ENCODE results near the gene KCNMA1. TPM values are rescaled to one million over a fixed set of nuclear protein-coding genes. Genes with fewer than 3 reads are reported as not detected.

Gene KCNMA1
- total and polyA plus RNA-seq, 8 donors = 0.92 to 155 (median 54.3) TPM

DNA sequence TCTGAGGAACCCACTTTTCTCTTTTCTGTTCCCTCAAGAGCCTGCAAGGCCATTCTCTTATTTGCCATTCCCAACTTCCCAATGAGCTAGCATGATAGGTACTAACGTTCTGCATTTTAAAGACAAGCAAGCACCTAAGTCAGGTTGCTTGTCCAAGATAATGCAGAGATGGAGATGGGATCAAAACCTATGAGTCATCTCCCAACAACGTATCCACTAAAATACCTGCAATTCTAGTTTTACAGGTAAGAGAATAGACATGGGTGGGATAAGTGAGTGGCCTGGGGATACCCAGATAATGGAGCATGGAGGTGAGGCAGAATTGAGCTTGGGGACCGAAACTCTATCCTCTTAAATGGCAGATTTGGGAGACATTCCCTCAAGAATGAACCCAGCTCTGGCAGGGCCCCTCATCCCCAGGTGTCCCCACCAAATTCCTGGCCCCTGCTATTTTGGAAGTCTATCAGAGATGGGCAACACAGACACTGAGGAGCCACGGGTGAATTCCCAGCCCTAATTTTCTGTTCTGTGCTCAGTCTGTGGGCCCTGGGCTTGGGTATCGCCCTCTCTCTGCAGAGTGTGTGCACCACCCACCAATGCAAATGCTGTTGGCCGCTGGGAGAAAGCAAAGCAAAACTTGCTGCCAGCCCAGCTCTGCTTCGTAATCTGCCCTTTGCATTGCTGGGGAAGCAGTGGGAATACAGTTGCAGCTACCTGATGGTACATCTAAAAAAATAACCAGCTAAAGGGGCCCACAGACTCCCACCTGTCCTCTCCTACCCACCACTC lies 98.3 kb downstream of the KCNMA1 start:
- Histone ChIP-seq H3K4me1 (peaks cover 0 to 18% (median 6%) of the 10 kb centered on the region in 4 donors), H3K27ac (no peak overlapping the region), H3K36me3 (no peaks in the 10 kb centered on the region), H3K27me3 (no peaks in the 10 kb centered on the region), H3K4me3 (no peak overlapping the region), H3K9me3 (peaks cover 0 to 7% (median 0%) of the 10 kb centered on the region in 4 donors)
- 65 to 79% (median 67%) methylated on average over 7 of the region's 7 CpGs for WGBS, 5 donors
- intact Hi-C loops (cut with DNase I; ENCODE audit: low total_unique reads) = no loop called here
- DNase-seq = no peak
- TF ChIP-seq, protein P1, sequence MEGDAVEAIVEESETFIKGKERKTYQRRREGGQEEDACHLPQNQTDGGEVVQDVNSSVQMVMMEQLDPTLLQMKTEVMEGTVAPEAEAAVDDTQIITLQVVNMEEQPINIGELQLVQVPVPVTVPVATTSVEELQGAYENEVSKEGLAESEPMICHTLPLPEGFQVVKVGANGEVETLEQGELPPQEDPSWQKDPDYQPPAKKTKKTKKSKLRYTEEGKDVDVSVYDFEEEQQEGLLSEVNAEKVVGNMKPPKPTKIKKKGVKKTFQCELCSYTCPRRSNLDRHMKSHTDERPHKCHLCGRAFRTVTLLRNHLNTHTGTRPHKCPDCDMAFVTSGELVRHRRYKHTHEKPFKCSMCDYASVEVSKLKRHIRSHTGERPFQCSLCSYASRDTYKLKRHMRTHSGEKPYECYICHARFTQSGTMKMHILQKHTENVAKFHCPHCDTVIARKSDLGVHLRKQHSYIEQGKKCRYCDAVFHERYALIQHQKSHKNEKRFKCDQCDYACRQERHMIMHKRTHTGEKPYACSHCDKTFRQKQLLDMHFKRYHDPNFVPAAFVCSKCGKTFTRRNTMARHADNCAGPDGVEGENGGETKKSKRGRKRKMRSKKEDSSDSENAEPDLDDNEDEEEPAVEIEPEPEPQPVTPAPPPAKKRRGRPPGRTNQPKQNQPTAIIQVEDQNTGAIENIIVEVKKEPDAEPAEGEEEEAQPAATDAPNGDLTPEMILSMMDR (IDR thresholded peaks at IDR 0.05) = no peak
- TF ChIP-seq EP300 (IDR thresholded peaks at IDR 0.05) (no peak), POLR2A (IDR thresholded peaks at IDR 0.05) (no peak), POLR2AphosphoS5 (IDR thresholded peaks at IDR 0.05) (no peak)

DNA sequence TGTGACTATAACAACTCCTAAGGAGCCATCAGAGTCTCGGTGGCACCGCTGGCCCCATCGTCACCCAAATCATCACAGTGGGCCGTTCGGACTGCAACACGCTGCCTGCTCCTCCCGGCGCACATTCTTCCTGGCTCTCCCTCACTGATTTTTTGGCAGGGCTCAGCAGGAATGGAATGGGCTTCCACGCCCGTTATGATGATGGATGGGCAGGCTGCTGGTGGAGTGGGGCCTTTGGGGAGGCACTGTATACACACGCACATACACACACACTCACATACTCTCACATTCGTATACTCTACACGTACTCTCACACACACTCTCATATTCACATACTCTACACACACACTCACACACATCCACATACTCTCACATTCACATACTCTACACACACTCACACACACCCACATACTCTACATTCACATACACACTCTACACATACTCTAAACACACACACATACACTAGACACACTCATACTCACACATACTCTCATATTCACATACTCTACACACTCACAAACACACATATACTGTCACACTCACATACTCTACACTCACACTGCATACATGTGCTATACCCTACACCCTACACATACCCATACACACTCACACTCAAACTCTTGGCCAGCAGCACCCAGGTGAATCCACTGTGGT lies 99.8 kb downstream of the KCNMA1 start:
- Histone ChIP-seq H3K4me3 (no peak overlapping the region), H3K9me3 (peaks cover 0 to 7% (median 0%) of the 10 kb centered on the region in 4 donors), H3K27ac (peak overlapping the region in 2 of 5 donors; percentile 5 to 19), H3K36me3 (no peaks in the 10 kb centered on the region), H3K4me1 (peaks cover 0 to 32% (median 12%) of the 10 kb centered on the region in 4 donors), H3K27me3 (no peaks in the 10 kb centered on the region)
- TF ChIP-seq POLR2A (IDR thresholded peaks at IDR 0.05) = peak in 1 of 4 donors; percentile 45
- TF ChIP-seq, protein P1 (IDR thresholded peaks at IDR 0.05) = no peak
- TF ChIP-seq POLR2AphosphoS5 (IDR thresholded peaks at IDR 0.05) = peak in 1 of 3 donors; percentile 24
- no peak for TF ChIP-seq EP300 (IDR thresholded peaks at IDR 0.05)
- 67 to 84% (median 74%) methylated on average over 13 of the region's 13 CpGs for WGBS, 5 donors
- peak in 1 of 2 donors; percentile 81 for DNase-seq
- intact Hi-C loops (cut with DNase I; ENCODE audit: low total_unique reads) = no loop called here

DNA sequence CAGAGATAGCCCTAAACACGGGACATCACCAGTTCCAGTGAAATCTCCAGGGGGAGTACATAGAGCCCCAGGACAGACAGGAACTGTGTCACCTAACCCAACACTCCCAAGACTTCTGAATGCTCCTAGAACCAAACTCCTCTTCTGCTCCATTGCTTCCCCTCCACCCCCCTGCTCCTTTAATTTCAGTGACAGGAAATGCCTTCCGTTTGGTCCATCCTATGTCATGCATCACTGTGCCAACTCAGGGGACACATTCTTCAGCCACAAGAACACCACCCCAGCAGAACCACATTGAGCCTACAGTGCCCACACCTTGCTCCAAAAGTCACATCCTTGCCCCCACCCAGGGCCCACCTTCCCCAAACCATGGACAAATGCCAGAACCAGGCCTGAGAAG lies 100.5 kb downstream of the KCNMA1 start:
- Histone ChIP-seq H3K4me3 (no peak overlapping the region), H3K27ac (peak overlapping the region in 2 of 5 donors; percentile 5 to 19), H3K4me1 (peaks cover 0 to 31% (median 15%) of the 10 kb centered on the region in 4 donors), H3K9me3 (peaks cover 0 to 7% (median 0%) of the 10 kb centered on the region in 4 donors), H3K27me3 (no peaks in the 10 kb centered on the region), H3K36me3 (no peaks in the 10 kb centered on the region)
- no peak for TF ChIP-seq POLR2A (IDR thresholded peaks at IDR 0.05)
- no peak for TF ChIP-seq EP300 (IDR thresholded peaks at IDR 0.05)
- TF ChIP-seq, protein P1 (IDR thresholded peaks at IDR 0.05) = no peak
- TF ChIP-seq POLR2AphosphoS5 (IDR thresholded peaks at IDR 0.05) = no peak
- DNase-seq = no peak
- intact Hi-C loops (cut with DNase I; ENCODE audit: low total_unique reads) = no loop called here
- WGBS, 5 donors = 65 to 80% (median 68%) methylated on average over 2 of the region's 2 CpGs

DNA sequence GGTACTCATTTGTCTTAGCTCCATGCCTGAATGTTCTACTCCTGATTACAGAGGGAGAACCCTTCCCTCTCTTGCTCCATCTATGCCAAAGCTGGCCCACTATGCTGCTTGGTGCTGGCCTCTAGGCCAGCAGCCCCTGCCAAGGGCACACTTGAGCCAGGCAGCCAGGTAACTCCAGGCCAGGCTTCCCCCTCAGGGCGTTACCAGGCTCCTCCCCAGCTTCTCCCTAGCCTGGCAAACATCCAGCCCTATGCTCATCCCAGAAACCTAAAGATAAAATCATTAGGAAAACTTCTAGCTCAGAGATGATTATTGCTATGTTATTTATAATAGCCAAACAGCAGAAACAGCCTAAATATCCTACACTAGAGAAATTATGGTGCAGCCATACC lies 103.7 kb downstream of the KCNMA1 start:
- Histone ChIP-seq H3K27ac (peak overlapping the region in 1 of 5 donors; percentile 19), H3K4me1 (peaks cover 0 to 50% (median 19%) of the 10 kb centered on the region in 4 donors), H3K4me3 (no peak overlapping the region), H3K36me3 (no peaks in the 10 kb centered on the region), H3K9me3 (no peaks in the 10 kb centered on the region), H3K27me3 (no peaks in the 10 kb centered on the region)
- no peak for DNase-seq
- TF ChIP-seq POLR2A (IDR thresholded peaks at IDR 0.05) = no peak
- no peak for TF ChIP-seq EP300 (IDR thresholded peaks at IDR 0.05)
- TF ChIP-seq, protein P1 (IDR thresholded peaks at IDR 0.05) = no peak
- TF ChIP-seq POLR2AphosphoS5 (IDR thresholded peaks at IDR 0.05) = no peak
- 10 to 57% (median 27%) methylated on average over 1 of the region's 1 CpG for WGBS, 5 donors
- intact Hi-C loops (cut with DNase I; ENCODE audit: low total_unique reads) = no loop called here
